ENCODE results near the gene MIA2.
"Not testable (repeated sequence)": the region's sequence is repeated elsewhere in the genome, so short reads cannot be mapped to it uniquely, and the experiment has no call there.

MIA2 gene

DNA sequence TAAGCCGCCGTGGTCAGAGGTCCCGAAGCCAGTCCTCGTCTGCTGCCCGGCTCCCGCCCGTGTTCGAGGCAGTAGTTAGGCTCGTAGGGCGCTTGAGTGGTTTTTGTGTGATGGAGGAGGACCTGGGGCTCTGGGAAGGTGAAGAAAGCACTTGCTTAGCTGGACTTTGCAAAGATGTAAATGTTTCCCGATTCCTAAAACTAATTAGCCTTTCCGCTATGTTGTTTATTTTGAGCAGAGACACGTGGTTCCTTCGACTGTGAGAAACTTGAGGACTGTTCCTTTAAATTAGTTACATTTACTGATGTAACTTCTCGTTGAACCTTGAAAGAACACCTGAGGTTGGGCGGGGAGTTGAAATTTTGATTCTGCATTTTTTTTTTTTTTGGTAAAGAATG lies 33.9 kb downstream of the MIA2 start:
- peak in 2 of 5 experiments; percentile 7 to 62 for DNase-seq

DNA sequence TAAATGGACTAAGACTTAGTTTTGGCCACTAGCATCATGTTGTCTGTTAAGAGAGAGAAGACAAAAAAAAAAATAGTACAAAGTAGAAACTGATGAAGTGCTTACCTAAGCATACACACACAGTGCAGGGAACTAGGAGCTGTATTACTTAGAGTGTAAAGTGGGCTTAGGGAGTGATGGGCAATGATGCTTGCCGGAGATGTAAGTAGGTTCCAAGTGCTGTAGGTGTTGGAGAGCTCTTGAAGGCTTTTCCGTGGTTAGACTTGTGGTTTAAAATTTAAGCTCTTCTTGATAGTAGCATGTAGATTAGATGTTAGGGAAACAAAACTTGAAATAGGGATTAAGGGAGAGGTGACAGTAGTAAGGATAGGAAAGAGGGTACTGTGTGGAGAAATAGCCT lies 34.7 kb downstream of the MIA2 start:
- DNase-seq = peak in 1 of 5 experiments; percentile 52

DNA sequence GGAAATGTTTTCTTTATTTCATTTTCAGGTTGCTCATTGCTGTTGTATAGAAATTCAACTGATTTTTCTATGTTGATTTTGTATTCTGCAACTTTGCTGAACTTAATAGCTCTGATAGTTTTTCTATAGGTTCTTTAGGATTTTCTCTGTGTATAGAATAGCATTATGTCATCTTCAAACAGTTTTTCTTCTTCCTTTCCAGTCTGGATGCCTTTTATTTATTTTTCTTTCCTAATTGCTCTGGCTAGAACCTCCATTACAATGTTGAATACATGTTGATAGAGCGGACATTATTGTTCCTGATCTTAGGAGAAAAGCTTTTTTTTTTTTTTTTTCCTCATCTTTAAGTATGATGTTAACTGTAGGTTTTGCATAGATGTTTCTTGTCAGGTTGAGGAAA lies 39.2 kb downstream of the MIA2 start:
- DNase-seq = no peak

DNA sequence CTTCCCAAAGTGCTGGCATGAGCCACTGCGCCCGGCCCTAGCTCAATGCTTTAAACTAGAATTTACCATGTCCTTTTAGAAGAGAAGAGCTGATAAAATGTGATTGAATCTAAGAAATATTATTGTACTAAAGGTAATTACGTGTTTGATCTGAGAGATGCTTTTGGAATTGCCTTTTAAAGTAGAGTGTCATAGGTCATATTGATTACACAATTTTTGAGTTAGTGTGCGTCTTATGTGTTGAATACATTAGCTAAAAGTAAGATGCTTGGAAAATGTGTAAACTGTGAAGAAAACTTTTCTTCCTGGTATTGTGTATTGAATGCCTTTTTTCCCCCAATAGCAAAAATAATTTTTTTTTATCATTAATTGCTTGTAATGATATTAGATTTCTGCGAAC lies 41.7 kb downstream of the MIA2 start:
- DNase-seq = no peak

DNA sequence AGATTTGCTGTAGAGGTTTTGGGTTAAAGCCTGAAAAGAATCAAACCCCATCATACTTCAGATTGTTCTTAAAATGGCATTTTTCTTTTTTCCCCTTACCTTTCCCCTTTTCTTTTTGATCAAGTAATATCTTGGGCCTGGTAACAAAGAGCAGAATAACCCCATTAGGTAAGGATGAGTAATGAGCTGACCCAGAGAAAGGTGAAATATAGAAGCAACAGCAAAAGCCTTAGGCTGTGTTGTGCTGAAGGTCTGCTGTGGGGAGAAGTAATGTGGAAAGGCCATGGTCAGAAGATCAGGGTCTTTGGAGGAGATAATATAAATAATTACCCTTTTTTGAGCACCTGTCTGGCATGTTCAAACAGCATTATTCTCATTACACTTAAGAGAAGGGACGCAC lies 42.3 kb downstream of the MIA2 start:
- no peak for DNase-seq

DNA sequence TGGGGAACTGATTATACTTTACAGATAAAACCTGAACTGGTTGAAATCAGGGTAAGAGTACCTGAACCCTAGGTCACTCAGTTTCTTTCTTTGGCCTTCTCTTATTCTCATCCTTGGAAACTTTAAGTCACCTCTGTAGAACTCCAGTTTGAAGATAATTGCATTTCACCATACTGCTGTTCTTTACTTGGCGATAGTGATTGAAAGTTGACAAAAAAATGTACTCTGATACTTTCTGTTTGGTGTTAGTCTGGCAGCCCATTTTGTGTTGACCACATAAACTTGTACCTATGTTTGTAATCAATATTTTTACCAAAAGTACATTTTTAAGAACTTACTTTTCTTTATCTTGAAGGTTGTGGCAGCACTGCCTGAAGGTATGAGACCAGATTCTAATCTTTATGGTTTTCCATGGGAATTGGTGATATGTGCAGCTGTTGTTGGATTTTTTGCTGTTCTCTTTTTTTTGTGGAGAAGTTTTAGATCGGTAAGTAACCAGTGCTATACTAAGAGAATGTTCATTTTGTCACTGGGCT lies 42.9 kb downstream of the MIA2 start:
- DNase-seq = no peak

DNA sequence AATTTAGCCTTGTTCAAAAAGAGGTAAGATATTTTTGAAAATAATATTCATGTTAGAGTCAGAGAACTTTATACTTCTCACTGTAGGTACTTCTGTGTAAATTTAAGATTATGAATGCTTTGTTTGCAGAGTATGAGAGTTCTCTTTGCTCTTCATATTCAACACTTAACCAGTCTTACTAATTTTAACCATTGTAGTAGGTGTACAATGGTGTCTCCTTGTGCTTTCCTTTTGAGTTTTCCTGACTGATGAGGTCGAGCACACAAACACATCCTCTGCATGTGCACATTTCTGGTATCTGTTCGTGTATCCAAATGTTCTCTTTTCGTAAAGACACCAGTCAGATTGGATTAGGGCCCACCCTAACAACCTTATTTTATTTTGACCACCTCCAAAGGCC lies 45.8 kb downstream of the MIA2 start:
- DNase-seq = no peak

DNA sequence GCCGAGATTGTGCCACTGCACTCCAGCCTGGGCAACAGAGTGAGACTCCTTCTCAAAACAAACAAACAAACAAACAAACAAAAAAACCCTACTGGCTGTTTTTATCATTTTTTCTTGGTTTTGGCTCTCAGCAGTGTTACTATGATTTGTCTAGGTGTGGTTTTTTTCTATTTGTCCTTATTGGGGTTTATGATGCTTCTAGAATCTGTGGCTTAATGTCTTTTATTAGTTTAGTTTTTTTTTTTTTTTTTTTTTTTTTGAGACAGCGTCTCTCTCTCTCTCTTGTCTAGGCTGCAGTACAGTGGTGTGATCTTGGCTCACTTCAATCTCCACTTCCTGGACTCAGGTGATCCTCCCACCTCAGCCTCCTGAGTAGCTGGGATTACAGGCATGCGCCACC lies 47.0 kb downstream of the MIA2 start:
- not testable (repeated sequence) for DNase-seq

DNA sequence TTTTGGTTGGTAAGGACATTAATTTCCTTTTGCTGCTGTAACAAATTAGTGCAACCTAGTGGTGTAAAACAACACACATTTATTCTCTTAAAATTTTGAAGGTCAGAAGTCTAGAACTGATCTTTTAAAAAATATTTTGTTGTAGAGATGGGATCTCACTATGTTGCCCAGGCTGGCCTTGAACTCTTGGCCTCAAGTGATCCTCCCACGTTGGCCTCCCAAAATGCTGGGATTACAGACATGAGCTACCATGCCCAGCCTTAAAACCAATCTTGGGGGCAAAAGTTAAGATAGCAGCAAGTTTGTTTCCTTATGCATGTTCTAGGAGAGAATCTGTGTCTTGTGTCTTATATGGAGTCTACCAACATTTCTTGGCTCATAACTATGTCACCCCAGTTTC lies 55.8 kb downstream of the MIA2 start:
- DNase-seq = no peak

DNA sequence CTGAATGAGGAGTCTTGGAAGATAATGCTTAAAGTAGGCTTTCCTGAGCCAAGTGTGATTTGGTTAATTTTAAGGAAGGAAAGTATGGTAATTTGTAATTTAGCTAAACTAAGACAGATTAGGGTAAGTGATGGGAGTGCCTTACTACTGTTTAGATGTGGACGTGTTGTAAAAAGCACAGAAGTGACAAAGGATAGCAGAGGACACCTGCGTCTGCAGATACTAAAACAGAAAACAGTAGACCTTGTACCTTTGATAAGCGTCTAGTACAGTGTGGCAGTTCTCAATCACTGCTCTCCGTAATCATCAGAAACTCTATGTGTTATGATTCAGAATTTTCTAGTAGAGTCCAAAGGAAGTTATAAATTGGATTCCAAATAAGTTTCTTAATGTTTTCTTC lies 58.0 kb downstream of the MIA2 start:
- no peak for DNase-seq

DNA sequence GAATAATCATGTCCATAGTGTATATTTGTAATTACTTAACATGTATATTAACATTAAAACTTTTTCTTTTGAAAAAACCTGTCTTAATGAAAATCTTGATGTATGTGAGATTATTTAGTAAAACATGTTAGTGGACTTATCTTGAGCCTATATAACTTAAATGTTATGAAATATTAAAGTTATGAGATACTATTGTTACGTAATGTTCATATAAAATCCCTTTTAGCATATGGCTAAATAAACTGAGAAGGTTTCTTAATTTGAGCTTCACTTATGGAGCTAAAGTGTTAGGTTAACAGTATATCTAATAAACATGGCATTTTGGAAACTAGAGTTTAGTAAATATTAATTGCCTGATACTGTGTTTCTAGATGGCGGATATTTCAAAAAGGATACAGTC lies 59.9 kb downstream of the MIA2 start:
- no peak for DNase-seq

DNA sequence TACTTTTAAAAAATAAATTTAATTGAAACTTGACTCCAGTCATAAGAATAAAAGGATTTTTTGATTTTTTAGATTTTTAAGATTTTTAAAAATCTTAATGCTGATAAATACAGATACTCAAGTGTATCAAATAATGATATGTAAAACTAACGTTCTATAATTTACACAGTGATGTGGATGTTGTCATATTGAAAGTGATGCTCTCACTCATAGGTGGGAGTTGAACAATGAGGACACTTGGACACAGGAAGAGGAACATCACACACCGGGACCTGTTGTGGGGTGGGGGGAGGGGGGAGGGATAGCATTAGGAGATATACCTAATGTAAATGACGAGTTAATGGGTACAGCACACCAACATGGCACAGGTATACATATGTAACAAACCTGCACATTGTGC lies 66.7 kb downstream of the MIA2 start:
- not testable (repeated sequence) for DNase-seq

DNA sequence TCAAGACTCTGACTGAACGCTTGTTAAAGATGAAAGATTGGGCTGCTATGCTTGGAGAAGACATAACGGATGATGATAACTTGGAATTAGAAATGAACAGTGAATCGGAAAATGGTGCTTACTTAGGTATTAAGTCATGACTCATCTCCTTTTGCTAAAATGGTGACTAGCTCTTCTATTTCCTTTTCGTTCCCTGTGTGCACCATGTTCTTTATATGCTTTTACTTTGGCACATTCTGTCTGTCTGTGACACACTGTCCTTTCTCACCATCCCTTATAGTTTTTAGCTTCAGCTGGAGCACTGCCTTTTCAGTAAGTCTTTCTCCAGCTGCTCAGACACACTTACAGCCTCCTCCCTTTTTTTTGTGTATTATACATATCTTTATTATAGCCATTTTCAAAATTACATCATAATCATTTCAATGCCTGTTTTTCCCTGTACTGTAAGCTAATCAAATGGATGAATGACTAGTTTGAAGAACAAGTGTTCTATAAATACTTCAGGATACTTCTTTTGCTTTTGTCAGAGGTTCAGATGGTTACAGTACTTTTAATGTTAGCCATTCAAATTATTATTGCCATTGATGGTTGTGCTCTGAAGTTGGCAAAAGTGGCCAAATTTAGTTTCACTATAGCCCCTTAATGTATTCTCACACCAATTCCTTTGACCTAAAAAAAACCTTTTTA lies 68.6 kb downstream of the MIA2 start:
- no peak for DNase-seq

DNA sequence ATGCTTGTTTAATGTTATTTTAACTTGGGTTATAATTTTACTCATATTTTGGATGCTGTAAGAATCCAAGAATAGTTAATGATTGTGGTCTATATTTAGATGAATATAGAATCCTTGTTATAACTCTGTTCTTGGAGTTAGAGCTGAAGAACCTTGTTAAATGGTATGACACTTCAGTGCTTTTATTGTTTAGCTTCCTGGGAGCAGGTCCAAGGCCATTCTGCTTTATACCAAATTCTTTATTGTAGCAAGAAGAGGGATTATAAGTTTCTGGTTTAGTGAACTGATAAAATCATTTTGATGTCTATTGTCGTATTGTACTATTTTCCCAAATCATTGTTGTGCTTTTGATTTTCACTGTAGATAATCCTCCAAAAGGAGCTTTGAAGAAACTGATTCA lies 69.4 kb downstream of the MIA2 start:
- no peak for DNase-seq

DNA sequence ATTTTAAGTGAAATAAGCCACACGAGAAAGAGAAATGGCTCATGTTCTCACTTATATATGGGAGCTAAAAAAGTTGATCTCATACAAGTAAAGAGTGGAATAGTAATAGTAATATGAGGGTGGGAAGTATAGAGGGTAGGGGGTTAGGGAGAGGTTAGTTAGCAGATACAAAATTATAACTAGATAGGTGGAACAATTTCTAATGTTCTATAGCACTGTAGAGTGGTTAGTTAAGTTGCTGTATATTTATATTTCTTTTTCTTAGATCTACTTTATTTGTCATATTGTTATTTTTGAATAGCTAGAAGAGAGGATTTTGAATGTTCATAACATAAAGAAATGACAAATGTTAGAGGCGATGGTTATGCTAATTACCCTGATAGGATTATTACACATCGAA lies 74.1 kb downstream of the MIA2 start:
- DNase-seq = no peak

DNA sequence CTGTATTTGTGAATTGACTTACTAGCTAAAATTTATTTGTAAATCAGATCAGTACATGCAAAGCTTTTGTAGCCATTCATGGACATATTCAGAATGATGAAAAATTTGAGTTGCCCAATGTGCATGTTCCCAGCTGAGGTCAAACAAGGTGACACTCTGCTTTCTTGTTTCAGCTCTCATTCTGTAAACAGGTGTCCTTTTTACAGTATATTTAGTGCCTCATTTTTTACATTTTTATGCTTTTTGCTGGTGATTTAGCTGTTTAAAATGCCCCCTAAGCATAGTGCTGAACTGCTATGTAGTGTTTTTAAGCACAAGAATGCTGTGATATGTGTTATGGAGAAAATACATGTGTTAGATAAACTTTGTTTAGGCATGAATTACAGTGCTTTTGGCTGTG lies 76.3 kb downstream of the MIA2 start:
- DNase-seq = no peak

DNA sequence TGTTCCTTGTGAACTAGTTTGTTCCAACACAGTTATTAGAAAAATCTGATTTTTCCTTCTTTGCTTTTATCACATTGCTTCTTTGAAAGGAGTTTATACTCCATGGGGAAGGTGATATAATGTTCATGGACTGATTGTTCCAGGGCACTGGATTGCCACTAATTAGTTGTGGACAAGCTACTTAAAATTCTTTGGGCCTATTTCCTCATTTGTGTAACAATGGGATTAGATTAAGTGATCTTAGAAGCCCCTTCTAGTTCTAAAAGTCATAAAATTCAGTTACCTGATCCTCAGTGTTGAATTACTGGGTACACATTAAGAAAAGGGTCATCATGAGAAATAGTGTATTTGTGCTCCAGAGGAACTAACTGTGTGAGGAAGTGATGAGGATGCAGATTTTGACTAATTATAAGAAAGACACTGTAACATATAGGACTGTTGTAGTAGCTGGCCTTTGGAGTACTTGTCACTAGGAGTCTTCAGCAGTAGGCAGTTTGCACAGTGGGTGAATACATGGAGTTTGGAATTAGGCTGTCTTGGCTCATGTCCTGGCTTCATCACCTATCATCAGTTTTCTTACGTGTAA lies 82.2 kb downstream of the MIA2 start:
- no peak for DNase-seq

DNA sequence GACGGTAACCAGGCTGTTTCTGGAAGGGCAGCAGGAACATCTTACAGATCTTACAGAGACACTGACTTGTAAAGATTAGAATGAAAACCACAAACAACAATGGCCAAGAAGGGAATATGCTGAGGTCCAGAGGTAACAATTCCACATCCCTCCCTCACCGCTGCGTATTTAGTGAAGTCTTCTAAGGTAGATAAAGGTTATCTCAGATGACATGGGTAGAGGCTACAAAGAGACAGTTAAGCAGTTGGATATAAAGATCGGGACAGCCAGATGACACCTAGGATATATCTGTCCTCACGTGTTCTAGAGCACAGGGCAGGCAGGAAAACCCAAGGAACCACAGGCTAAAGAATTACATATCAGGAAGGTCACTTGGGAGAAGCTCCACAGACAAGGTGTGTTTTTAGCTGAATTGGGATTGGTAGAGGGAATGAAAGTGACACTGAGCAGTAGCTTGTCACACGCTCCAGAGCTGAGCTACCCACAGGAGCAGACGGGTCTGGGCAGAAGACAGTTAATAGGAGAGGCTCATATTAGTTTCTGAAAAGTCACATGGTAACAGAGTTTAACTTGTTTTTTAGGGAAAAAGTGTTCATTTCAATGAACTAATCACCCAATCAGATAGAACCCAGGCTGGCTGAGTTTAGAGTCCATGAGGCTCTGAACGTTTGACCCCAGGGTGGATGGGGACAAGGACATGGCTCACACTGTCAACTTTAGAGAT lies 83.3 kb downstream of the MIA2 start:
- DNase-seq = no peak

DNA sequence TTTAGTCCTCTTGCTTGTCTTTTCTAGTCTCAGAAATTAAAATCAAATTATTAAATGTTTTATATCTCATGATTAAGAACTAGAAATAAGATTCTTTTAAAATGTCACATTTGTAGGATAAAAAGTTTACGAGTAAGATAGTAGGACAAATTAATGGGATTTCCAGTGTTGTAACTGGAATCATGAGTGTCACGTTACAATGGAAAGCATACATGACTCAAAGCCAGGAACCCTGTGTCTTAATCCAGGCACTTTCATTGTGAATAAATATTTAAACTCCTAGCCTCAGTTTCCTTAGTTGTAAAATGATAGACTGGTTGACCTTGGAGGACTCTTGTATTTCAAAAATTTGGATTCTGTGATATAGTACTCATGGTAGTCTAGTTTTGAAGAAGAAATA lies 84.9 kb downstream of the MIA2 start:
- DNase-seq = no peak

DNA sequence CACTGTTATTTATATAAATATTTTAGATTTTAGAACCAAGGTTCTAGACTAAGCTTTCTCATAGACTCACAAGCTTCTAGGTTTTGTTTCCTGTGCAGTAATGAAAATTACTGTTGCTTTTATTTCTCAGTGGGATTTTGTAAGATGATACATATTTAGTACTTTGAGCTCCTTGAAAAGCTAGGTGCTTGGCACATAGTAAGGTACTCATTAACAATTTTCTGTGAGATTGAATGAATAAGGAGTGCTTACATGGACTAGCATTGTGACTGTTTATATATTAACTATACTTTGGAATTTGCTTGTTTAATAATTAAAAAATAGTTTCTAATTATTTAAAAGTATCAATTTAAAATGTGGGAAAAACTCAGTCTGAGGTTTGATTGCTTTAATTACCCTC lies 85.7 kb downstream of the MIA2 start:
- DNase-seq = no peak

DNA sequence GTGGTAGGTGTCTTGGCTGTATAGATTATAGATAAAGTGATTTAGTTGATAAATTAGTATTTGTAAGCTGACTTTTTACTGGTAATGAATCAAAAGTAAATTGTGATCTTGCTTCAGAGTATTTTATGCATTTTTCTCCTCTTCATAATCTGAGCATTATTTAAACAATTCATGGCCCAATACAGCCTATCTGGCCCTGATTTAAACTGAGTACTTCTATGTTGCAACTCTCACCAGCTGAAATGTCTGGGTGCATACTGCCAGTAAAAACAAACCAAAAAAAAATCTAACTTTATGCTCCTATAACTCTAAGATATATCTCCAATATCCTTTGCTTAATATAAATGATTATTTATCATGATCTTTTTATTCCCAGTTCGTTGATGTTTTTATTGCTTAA lies 86.6 kb downstream of the MIA2 start:
- no peak for DNase-seq

DNA sequence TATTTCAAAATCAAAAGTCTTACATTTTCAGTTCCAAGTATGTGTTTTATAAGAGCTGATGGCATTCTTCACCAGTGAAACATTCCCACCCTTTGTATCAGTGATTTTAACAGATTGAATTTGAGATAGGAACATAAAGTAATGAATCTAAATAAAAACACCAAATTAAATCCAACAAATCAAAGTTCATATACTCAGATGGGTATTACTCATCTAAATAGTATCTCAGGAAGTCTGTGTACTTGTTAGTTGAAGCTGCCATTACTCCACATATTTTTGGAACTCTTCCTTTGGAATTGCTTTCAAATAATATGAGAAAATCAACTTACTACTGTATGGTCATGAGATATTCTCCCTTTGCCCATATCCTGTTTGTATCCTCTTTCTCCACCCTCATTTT lies 89.1 kb downstream of the MIA2 start:
- DNase-seq = no peak

DNA sequence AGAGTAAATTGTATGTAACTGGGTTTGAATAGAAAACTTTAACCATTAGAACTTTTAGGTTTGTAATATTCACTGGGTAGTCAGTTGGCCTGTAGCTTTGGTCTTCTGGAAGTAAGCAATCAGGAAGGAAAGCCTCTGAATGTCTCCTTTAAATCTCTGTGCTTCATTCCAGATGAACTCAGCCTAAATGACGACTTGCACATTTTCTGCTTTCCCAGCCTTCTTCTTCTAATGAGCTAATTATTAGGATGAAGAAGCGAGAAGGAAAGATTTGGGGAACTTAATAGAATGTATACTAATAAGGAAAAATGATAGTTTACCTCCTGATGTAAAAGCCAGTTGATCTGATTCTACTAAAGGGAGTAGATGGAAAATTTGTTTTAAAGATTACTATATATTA lies 90.4 kb downstream of the MIA2 start:
- no peak for DNase-seq

DNA sequence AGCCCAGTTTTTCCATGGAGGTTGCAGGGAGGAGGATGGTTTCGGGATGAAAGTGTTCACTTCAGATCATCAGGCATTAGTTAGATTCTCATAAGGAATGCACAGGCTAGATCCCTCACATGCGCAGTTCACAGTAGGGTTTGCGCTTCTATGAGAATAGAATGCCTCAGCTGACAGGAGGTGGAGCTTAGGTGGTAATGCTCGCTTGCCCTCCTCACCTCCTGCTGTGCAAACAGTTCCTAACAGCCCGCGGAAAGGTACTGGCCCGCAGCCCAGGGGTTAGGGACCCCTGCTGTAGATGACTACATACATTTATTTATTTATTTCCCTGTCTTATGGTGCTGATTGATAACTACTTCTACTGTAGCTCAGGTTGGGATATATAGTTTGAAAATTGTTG lies 105.3 kb downstream of the MIA2 start:
- no peak for DNase-seq

Data from T-helper 2 cell (primary cell).